Measurements from ENCODE around the gene ROR1.
"Not testable (repeated sequence)": the region's sequence is repeated elsewhere in the genome, so short reads cannot be mapped to it uniquely, and the experiment has no call there.

Gene ROR1

GRCh38 chr1:64073705-64074104 lies 299.9 kb downstream of the ROR1 start:
- DNase-seq = no peak

GRCh38 chr1:64074767-64075166 lies 300.9 kb downstream of the ROR1 start:
- no peak for DNase-seq

GRCh38 chr1:64077281-64077940 lies 303.6 kb downstream of the ROR1 start:
- no peak for DNase-seq

DNA sequence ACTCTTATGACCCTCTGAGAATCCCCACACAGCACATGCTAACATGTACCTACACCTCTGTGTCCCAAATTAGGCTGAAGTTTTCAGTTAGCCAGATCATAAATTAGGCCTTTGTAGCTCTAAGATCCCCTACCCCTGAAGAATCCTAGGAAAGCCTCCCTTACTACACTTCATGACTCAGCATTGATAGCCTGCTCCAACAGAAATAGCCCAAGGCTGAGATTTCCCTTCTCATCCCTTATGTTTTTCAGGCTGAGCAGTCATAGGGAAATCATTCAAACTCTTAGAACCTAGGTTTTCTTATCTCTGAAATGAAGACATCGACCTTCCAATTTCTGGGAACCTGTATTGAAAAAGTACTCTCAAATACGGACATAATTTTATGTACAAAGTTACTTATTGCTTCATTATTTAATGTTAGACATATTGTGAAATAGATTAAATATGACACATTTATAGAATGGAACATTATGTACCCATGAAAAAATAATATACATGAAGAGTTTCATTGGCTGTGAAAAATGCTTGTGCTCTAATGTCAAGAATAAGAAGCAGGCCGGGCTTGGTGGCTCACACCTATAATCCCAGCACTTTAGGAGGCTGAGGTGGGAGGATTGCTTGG lies 307.2 kb downstream of the ROR1 start:
- DNase-seq = no peak

- DNase-seq = no peak
Observed at GRCh38 chr1:64082459-64082858, 308.6 kb downstream of the ROR1 start.

DNA sequence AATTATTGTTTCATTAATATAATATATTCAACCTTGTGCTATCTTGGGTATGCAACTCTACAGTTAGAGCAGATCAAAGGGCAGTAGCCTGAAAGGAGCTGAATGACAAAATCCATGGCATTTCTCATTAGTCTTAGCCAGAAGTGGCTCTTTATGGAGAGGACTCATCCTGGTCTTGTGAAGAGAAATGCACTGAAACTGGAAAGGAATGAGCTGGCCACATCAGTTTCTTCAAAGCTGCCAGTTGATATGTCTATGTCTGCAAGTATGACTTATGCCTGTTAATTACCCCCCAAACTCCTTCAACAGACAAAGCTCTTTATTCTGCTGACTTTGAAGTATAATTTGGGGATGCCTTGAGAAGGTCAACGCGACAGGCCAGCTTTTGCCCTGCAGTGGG lies 310.6 kb downstream of the ROR1 start:
- no peak for DNase-seq

- no peak for DNase-seq
Observed at GRCh38 chr1:64087768-64088167, 314.0 kb downstream of the ROR1 start.

- no peak for DNase-seq
Observed at GRCh38 chr1:64090436-64090835, 316.6 kb downstream of the ROR1 start.

DNA sequence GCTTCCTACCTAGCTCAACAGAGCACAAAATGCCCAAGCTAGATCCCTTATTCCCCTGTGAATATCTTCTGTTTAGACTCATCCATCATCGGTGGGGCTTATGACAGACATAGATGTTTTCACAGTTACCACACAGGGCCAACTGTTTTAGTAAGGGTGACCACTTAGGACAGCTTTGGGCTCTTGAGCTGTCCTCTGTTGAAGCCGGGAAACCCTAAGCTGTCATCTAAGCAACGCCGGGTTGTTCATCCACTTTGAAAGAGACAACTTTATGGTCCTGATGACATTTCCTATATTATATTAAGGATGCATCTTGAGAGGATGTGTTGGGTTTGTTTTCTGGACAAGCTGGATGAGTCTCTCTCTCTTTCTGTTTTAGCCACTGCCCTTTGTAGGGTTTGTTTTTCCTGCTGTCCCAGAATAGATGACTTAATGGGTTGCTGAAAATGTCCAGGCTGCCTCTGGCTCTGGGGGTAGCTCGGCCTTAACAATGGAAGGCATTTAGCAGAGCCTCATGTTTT lies 319.1 kb downstream of the ROR1 start:
- DNase-seq = no peak

DNA sequence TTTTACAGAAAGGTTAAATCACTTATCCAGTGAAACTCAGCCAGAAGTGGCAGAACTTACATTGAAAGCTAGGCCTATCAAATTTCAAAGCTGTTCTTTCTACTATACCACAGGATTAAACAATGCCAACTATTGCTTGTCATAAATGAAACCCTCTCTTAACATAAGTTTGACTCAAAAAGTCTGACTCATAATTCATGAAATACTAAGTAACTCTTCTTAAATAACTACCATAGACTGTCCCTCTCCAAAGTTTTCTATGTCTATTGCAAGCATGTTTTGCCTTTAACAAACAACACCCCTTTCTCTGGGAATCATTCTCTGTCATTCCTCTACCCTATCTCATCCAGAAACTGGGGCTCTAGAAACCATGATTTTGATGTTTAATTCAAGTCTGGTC lies 320.1 kb downstream of the ROR1 start:
- DNase-seq = no peak

GRCh38 chr1:64095832-64096231 lies 322.0 kb downstream of the ROR1 start:
- no peak for DNase-seq

DNA sequence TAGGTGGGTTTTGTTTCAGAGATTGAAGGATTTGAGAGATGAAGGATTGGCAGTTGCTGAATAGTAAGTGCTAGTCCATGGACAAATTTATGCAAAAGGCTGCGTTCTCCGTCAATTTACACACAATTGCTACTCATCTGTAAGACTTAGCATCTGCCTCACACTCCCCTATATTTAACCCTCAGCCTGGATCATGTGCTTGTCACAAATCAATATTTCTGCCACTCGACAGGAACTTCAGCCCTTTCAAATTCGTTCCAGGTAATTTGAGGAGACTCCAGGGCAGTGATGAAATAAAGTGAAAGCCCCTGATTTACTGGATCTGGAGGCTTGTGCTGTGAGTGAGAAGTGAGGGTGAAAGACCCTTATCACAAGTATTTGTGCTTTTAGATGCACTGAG lies 324.0 kb downstream of the ROR1 start:
- no peak for DNase-seq

DNA sequence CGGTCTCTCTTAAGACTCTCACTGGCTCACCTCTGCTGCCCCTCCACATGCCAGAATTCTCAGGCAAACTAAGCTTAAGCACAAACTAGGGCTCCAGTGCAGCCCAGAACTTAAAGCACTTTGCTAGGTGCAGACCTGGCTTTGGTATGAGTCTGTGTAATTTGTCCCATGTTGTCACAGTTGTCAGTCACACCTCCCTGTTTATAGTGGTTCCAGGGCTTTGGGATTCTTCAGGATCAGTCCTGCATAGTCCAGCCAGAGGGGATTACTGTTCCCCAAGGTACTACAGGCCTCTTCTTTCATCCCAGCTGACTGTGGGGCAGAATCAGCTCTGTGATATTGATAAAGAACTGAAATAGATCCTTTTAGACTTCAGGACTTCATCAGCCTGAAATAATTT lies 324.6 kb downstream of the ROR1 start:
- DNase-seq = no peak

GRCh38 chr1:64098846-64099582 lies 325.2 kb downstream of the ROR1 start:
- no peak for DNase-seq

DNA sequence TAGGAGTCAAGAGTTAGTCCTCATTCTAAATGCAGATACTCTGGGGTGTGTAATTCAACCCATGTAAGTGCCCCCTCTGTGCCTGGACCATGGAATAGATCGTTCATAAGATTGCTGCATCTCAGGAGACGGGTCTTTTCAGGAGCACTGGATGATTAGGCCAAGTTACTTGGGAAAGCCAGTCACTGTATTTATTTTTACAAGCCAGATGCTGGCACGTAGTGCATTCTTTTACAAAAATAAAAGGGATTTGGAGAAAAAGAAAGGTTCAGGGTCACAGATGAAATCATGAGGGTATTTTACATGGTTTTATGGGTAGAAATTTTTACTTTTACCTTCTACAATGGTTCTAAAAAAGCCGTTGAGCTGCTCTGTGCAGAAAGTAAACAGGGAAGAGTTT lies 327.0 kb downstream of the ROR1 start:
- no peak for DNase-seq

DNA sequence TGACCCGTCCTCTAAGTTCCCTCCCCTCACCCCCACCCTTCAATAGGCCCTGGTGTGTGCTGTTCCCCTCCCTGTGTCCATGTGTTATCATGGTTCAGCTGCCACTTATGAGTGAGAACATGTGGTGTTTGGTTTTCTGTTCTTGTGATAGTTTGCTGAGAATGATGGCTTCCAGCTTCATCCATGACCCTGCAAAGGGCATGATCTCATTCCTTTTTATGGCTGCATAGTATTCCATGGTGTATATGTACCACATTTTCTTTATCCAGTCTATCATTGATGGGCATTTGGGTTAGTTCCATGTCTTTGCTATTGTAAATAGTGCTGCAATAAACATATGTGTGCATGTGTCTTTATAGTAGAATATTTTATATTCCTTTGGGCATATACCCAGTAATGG lies 330.8 kb downstream of the ROR1 start:
- DNase-seq = not testable (repeated sequence)

GRCh38 chr1:64107118-64107519 lies 333.3 kb downstream of the ROR1 start:
- no peak for DNase-seq

GRCh38 chr1:64107632-64108031 lies 333.8 kb downstream of the ROR1 start:
- no peak for DNase-seq

- DNase-seq = no peak
Observed at GRCh38 chr1:64110924-64111777, 337.3 kb downstream of the ROR1 start.

DNA sequence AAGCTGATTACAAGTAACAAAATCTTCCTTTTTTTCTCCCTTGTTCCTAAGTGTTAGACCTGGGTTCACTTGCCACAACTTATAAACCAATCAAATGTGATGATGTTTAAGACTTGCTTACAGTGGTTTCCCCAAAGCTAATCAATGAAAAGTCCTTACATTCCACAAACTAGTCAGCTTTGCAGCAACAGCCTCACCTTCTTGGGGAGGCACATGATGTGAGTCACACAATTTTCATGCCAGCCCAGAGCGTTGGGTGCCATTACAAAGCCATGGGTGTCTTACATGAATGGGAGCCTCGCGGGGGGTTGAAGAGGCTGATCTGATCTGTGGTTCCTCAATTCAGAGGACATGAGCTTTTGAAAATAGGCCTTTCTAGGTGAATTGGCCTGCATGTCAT lies 338.0 kb downstream of the ROR1 start:
- no peak for DNase-seq

DNA sequence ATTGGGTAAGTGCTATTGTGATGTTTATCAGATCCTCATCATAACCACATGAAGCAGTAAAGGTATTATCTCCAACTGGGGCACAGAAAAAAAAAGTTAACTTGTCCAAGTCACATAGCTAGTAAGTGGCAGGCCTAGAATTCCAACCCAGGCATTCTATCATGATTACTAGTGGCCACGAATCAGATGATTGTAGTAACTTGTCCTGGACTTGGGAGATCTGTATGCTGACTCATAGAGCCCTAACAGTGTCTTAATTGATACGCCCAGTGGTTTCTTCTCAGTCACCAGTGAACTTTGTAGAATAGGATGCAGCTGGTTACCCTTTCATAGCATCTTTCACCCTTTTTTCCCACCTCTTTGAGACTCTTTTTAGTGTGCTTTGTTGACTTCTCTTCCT lies 338.5 kb downstream of the ROR1 start:
- no peak for DNase-seq

DNA sequence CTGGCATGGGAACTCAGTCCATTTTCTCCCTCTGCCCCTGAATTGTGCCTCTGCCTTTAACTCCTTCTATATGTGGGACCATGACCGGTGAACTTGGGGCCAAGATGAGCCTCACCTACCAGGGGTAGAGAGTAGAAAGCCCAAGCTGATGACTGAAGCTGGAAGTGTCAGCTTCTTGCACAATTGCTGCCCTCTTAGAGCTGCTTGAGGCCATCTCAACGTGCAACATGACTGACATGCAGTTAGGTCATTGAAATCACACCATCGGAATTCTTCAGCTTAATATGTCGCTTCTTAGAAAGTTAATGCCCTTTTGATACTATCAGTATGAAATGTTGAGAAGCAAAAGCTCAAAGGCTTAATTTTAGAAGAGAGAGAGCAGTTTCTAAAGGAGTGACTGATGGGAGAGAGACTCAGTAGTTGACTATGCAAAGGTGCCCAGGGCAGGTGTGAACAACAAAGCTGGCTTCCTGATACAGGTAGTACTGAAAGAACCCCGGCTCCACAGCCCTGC lies 340.3 kb downstream of the ROR1 start:
- DNase-seq = no peak

GRCh38 chr1:64116537-64116936 lies 342.7 kb downstream of the ROR1 start:
- DNase-seq = no peak

Measured in stimulated activated CD4-positive, alpha-beta T cell treated with anti-CD3 and anti-CD28 coated beads, Interleukin-1b, Interleukin-23, amount 100 ng/mL, for 48 hours (primary cell).